DND-41 (cell line): ENCODE results near the gene AUTS2.

Experiments
- ATAC-seq: fragments of 200-7000 bp; cut with Tn5 transposase; 3 replicates; pipeline ENCODE4 v1.9.1; 2021; ENCODE audit warnings: low read depth; ENCODE audit not compliant: insufficient read depth
- DNase-seq: peaks from one replicate; pipeline ENCODE4 v3.0.0-alpha.2; 2020
- H2AFZ ChIP-seq: 2 replicates; pipeline ENCODE4 v1.6.0; 2012; ENCODE audit warnings: low read depth, low read length
- H3K27ac ChIP-seq: 2 replicates; pipeline ENCODE4 v1.5.1; 2012; ENCODE audit warnings: low read length, inconsistent platforms
- H3K27me3 ChIP-seq: fragments of 200-600 bp; sonication (generic); 2 replicates; pipeline ENCODE4 v1.6.0; 2012; ENCODE audit warnings: low read length, mild to moderate bottlenecking, inconsistent platforms; ENCODE audit not compliant: insufficient read depth, poor library complexity
- H3K36me3 ChIP-seq: 2 replicates; pipeline ENCODE4 v1.5.1; 2012; ENCODE audit warnings: low read length, inconsistent platforms; ENCODE audit not compliant: insufficient read depth
- H3K4me1 ChIP-seq: 2 replicates; pipeline ENCODE4 v1.5.1; 2012; ENCODE audit warnings: mild to moderate bottlenecking, low read length; ENCODE audit not compliant: insufficient read depth
- H3K4me2 ChIP-seq: 2 replicates; pipeline ENCODE4 v1.6.0; 2012; ENCODE audit warnings: mild to moderate bottlenecking, moderate library complexity, low read length, inconsistent platforms; ENCODE audit not compliant: insufficient read depth
- H3K4me3 ChIP-seq, 2 experiments: fragments of 200-600 bp in 1 of 2; shearing (Covaris generic) in 1 of 2; 2 replicates each; pipeline ENCODE4 v1.5.1; 2012 to 2016; ENCODE audit warnings: inconsistent platforms in 2 of 2, low read length in 2 of 2, mild to moderate bottlenecking in 2 of 2, low read depth in 1 of 2, moderate library complexity in 1 of 2
- H3K79me2 ChIP-seq: 2 replicates; pipeline ENCODE4 v1.6.0; 2012; ENCODE audit warnings: low read length, inconsistent platforms; ENCODE audit not compliant: insufficient read depth
- H3K9ac ChIP-seq: 2 replicates; pipeline ENCODE4 v1.6.0; 2012; ENCODE audit warnings: low read depth, mild to moderate bottlenecking, inconsistent platforms, low read length, moderate library complexity
- H3K9me3 ChIP-seq: 2 replicates; pipeline ENCODE4 v1.5.1; 2012; ENCODE audit warnings: low read length, moderate library complexity, mild to moderate bottlenecking, inconsistent platforms; ENCODE audit not compliant: insufficient read depth, severe bottlenecking
- H4K20me1 ChIP-seq: 2 replicates; pipeline ENCODE4 v1.6.0; 2012; ENCODE audit warnings: low read length; ENCODE audit not compliant: insufficient read depth
- EZH2 ChIP-seq: IDR thresholded peaks from 3 replicates; pipeline ENCODE4 v1.6.1; 2012; ENCODE audit warnings: borderline replicate concordance, low read depth, mild to moderate bottlenecking, moderate library complexity, low read length, inconsistent platforms; ENCODE audit not compliant: severe bottlenecking
- TF ChIP-seq, protein P1 (sequence below): IDR thresholded peaks from 2 replicates; pipeline ENCODE4 v1.5.1; 2012; ENCODE audit warnings: borderline replicate concordance, low read length, moderate library complexity, mild to moderate bottlenecking; ENCODE audit not compliant: poor library complexity, severe bottlenecking; ENCODE audit errors: extremely low read depth

The AUTS2 gene

DNA sequence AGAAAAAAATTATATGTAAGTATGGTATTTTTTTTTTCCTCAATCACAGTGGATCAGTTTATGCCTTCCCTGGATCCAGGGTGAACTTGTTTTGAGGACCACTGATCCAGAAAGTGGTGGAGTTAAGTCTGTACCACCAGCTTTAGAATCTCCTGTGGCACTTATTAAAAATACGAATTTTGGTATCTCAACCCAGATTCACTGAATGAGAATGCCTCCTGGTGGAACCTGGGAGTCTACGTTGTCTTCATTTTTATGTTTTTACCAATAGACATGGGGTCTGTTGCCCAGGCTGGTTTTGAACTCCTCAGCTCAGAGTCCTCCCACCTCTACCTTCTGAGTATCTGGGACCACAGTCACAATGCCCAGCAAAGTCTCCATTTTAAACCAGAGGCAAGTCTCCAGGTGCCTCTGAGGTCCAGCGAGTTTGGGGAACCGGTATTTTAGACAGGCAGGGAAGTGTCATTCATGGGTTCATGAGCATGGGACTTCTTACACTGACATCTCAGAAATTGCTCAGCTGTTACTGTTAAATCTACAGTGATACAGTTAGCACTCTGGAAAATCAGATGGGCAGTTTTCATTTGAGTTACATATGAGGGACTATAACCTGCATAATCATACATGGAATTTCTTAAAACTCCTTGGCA, 200.9 kb downstream of the AUTS2 start:
- no peak overlapping the region for H3K9ac ChIP-seq
- no peak overlapping the region for H2AFZ ChIP-seq
- DNase-seq, result no peak
- H3K4me3 ChIP-seq, result no peak overlapping the region
- H3K27ac ChIP-seq, result no peak overlapping the region
- H3K4me2 ChIP-seq, result no peak overlapping the region
- H3K36me3 ChIP-seq, result no peaks in the 10 kb centered on the region
- ATAC-seq, result no peak
- H3K27me3 ChIP-seq, result no peaks in the 10 kb centered on the region
- peaks cover 16% of the 10 kb centered on the region for H4K20me1 ChIP-seq
- H3K79me2 ChIP-seq, result peaks cover 26% of the 10 kb centered on the region
- TF ChIP-seq, protein P1, sequence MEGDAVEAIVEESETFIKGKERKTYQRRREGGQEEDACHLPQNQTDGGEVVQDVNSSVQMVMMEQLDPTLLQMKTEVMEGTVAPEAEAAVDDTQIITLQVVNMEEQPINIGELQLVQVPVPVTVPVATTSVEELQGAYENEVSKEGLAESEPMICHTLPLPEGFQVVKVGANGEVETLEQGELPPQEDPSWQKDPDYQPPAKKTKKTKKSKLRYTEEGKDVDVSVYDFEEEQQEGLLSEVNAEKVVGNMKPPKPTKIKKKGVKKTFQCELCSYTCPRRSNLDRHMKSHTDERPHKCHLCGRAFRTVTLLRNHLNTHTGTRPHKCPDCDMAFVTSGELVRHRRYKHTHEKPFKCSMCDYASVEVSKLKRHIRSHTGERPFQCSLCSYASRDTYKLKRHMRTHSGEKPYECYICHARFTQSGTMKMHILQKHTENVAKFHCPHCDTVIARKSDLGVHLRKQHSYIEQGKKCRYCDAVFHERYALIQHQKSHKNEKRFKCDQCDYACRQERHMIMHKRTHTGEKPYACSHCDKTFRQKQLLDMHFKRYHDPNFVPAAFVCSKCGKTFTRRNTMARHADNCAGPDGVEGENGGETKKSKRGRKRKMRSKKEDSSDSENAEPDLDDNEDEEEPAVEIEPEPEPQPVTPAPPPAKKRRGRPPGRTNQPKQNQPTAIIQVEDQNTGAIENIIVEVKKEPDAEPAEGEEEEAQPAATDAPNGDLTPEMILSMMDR, result peak; percentile 5
- TF ChIP-seq EZH2, result no peak
- H3K4me1 ChIP-seq, result no peaks in the 10 kb centered on the region
- H3K9me3 ChIP-seq, result no peaks in the 10 kb centered on the region

DNA sequence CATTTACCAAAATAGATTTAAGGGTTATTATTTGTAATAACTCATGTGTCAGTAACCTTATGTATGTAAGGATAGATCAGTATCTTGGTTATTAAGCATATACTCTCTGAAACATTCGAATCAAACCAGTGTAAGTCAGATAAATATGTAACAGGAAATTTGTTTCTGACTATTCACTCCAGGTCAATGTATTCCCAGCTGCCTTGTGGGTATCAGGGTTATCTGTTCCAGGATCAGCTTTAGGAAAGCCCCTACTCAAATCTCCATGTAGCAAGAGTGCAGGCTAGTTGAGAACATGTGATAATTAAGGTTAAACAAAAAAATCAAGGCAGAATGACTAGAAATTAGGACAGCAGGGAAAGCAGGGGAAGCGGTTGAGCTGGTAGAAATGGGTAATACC, 201.7 kb downstream of the AUTS2 start:
- ATAC-seq (no peak), DNase-seq (no peak)
- TF ChIP-seq, protein P1, result no peak
- no peak for TF ChIP-seq EZH2
- peaks cover 23% of the 10 kb centered on the region for H3K79me2 ChIP-seq
- no peaks in the 10 kb centered on the region for H3K4me1 ChIP-seq
- no peaks in the 10 kb centered on the region for H3K9me3 ChIP-seq
- peaks cover 19% of the 10 kb centered on the region for H4K20me1 ChIP-seq
- H3K4me3 ChIP-seq, result no peak overlapping the region
- H3K27me3 ChIP-seq, result no peaks in the 10 kb centered on the region
- H3K4me2 ChIP-seq, result no peak overlapping the region
- no peak overlapping the region for H2AFZ ChIP-seq
- no peak overlapping the region for H3K9ac ChIP-seq
- H3K36me3 ChIP-seq, result no peaks in the 10 kb centered on the region
- no peak overlapping the region for H3K27ac ChIP-seq

DNA sequence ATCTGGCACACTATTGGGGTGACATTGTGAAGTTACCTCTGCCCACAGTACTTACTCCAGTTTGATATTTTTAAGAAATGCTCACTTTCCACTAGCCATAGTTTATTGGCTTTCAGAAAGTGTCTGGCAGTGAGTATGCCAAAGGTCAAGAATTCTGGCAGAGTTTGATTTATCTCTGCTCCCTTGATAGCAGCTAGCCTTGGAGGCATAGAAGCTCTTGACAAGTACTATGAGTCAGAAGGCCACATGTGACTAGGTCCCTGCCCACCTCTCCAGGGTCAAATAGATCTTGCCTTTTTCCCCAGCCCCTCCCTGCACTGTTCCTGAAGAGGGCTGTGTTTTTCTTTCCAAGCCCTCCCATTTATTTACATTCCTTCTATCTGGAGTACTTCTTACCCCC, 202.2 kb downstream of the AUTS2 start:
- Histone ChIP-seq H3K27ac (no peak overlapping the region), H4K20me1 (peaks cover 19% of the 10 kb centered on the region), H3K27me3 (no peaks in the 10 kb centered on the region), H3K79me2 (peaks cover 23% of the 10 kb centered on the region), H3K9me3 (no peaks in the 10 kb centered on the region), H3K9ac (no peak overlapping the region), H3K4me3 (no peak overlapping the region), H3K4me1 (no peaks in the 10 kb centered on the region), H2AFZ (no peak overlapping the region), H3K4me2 (no peak overlapping the region), H3K36me3 (no peaks in the 10 kb centered on the region)
- DNase-seq (no peak), ATAC-seq (no peak)
- TF ChIP-seq, protein P1, result no peak
- TF ChIP-seq EZH2, result no peak
